ENCODE results near the gene PTK7.

Gene PTK7

GRCh38 chr6:43207286-43207685 lies 131.2 kb downstream of the PTK7 start:
- no peak for DNase-seq (ENCODE audit: low read depth)

Measured in GM04504 (cell line).